NCI-H128 (cell line): ENCODE results near the gene EXOC1.
"Not testable (repeated sequence)": the region's sequence is repeated elsewhere in the genome, so short reads cannot be mapped to it uniquely, and the experiment has no call there.

Experiments used
- DNase-seq: peaks from one replicate; lab custom pipeline; 2025; ENCODE audit not compliant: unreplicated experiment; lab: John Stamatoyannopoulos, UW

EXOC1 gene

DNA sequence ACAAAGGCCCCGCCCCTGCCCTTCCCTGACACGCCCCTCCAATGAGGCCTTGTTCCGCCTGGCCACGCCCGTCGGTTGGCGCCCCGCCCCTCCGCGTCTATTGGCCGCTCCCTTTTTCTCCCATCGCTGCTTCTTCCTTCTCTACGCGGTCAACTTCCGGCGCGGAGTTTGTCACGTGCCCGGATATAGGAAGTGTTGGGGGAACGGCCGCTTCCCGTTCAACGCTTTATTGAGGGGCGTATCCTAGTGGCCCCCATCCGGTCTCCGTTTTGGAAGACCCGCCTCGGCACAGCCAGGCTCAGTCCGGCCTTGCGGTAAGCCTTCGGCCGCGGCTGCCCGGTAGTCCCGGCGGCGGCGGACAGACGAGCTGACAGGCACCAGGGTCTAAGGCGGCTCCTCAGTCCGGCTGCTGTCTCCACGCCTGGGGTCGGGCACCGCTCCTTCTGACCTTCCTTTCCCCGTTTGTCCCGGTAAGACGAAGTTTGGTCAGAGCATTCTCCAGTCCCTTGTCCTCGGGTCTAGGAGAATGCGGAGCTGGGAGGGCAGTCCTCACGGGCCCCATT, at the start of gene EXOC1:
TSS of gene EXOC1 (plus strand) at position 165 of the 563 bp plus-strand sequence. CDS start 4,676 bp downstream, outside the sequence.
- peak; percentile 84 for DNase-seq

DNA sequence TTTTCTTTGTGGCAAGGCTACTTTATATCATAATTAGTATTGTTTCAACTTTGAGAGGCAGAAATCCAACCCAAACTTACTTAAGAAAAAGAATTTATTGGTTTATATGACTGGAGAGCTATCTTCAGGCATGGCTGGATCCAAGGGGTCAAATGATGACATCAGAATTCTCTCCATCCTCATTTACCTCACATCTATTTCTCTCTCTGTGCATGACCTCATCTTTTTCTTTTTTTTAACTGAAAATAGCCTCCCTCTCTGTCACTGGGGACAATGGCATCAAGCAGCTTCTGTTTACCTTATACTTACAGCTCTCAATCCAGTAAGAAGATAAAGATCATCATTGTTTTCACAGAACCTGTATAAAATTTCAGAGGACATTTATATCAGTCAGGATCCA, 45.9 kb upstream of the EXOC1 start:
- no peak for DNase-seq

DNA sequence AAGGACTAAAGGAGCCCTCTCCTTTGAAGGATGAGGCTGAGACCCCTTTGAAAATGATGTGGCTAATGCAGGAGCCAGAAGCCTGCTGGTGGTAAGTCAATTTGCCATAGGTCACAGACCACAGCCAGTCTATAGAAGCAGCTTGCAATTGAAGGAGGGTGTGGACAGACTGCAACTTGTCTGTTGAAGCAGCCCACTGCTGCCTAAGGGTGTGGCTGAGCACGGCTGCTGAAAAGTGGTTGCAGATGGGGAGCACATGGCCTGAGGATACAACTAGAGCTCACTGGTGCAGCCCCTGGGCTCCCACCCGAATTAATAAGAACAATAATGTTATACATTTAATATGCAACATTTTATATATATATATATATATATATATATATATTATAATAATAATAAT, 45.3 kb upstream of the EXOC1 start:
- DNase-seq = no peak

DNA sequence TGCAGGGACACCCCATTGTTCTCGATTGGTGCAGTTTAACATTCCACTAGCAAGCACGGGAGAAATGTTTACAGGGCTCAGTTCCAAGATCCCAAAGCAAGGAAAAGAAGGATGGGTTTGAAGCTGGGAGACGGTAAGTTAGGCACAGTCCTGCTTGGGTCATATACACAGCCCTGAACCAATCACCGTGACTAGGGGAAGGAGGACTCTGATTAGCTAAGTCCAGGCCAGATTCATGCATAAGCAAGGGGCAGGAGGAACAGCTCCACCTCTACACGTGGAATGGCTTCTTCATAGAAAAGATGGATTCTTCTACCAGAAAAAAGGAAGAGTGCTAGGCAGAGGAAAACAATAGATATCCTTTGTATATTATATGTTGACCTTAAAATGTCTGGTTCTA, 44.8 kb upstream of the EXOC1 start:
- DNase-seq = no peak

- DNase-seq = no peak
Measured at GRCh38 chr4:55817691-55818090, 35.8 kb upstream of the EXOC1 start.

DNA sequence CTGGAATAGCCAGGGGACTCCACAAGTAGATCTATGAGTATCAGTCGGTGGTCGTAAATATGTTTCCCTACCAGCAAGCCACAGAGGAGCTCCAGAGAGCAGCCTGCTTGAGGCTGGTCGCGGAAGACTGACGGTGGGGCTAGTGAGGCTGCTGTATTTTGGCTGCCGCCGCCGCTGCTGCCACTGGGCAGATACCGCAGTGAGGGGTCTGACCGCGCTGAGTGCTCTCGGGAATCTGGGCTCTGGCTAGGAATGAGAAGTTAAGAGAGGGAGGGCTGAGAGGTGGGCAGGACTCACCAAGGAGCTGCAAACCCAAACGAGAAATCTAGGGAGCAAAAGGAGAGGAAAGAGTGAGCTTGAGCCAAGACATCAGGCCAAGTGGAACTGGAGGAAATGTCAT, 33.8 kb upstream of the EXOC1 start, which contains the start of gene EXOC1L:
TSS of gene EXOC1L (plus strand) at position 157 of the 400 bp plus-strand sequence. CDS start at position 394, 237 bp downstream.
- no peak for DNase-seq

DNA sequence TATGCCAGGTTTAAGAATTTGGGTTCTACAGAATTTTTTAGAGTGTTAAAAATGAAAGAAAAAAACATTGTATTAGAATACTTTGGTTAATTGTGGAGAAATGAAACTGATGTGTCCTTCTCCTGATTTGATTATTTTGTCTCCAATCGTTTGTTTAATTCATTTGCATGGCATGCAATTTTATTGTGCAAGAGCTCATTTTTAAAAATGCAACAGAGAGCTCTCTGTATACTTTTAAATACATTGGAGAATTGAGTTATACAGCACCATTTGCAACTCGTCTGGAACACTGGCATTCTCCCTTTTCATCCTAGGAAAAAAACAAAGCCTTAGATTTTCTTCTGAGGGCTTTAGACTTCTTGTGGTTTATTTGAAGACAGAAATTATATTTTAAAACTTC, 33.2 kb upstream of the EXOC1 start:
- DNase-seq = no peak

DNA sequence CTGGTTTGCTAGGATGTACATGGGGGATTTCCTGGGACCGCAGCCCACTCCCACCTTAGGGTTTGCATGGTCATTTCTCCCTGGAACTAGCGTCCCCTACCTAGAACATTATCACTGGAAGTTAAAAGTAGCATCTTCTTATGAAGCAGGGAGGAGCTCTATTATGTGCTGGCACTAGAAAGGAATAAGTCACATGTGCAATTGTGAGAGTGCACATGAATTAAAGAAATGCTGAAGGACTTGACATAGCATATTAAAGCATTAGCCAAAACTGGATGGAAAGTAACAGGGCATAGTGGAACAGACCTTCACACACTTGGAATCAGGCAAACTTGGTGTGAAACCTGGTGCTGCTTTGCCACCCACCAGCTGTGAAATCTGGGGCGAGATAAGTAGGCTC, 31.1 kb upstream of the EXOC1 start:
- DNase-seq = no peak

GRCh38 chr4:55824865-55825264, 28.6 kb upstream of the EXOC1 start:
- DNase-seq = no peak

GRCh38 chr4:55826986-55827385, 26.5 kb upstream of the EXOC1 start:
- DNase-seq = no peak

- no peak for DNase-seq
Measured at GRCh38 chr4:55827582-55827981, 25.9 kb upstream of the EXOC1 start.

DNA sequence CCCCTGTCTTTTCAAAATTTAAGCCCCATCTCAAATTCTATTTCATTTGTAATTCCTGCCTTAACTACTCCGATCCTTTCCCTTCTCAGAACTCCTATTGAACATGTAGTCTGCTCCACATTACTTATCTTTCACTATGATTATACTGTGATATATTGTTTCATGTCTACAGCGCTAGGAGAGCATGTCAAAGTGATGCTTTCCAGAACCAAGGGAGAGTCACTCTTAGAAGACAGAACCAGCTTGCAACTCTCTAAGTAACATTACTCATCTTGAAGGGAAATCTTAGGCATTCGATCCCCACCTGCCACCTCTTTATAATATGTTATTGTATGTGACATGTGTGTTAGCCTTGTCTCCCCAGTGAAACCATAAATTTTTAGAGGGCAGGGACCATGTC, 23.4 kb upstream of the EXOC1 start:
- no peak for DNase-seq

DNA sequence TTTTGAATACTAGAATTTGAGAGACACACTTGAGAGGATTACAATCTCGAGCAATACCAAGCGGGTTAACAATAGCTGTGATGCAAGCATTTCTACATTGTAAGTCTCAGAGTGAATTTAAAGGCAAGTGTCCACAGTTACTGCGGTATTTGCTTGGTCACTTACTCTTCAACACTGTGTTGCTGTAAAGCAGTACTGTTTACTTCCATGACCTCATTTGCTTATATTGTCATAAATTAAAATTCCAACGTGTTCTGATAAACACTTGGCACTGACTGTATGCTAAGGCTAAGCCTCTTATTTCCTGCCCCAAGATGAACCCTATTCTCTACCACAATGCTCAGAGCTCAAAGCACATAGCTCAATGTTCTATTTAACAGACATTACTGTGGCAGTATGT, 22.7 kb upstream of the EXOC1 start:
- DNase-seq = no peak

DNA sequence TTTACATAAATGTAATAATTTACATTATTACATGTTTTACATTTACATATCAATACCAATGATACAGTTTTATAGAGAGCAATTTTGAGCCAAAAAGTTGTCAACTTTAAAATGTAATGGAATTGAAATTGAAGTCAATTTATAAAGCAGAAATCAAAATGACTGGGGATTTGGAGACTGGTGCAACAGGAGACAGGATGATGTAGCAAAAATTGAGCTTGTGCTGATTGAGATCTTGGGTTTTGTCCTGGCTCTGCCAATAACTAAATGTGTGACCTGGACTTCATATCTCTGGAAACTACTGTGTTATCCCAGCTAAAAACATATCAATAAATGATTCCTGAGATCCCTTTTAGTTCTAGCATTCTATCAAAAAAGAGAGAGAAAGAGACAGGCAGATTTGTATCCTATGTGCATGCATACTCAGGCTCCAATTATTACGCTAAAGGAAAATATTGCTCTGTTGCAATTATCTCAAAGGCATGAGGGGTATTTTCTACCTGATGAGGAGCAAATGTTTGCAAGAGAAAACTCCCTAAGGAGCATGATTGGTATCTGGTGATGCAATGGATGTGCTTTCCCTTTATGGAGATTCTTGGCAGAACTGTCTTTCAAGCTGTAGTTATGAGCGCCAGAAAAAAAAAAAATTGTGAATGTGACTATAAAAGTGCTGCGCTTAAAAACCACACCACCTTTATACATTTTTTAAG, 19.2 kb upstream of the EXOC1 start:
- DNase-seq = no peak

DNA sequence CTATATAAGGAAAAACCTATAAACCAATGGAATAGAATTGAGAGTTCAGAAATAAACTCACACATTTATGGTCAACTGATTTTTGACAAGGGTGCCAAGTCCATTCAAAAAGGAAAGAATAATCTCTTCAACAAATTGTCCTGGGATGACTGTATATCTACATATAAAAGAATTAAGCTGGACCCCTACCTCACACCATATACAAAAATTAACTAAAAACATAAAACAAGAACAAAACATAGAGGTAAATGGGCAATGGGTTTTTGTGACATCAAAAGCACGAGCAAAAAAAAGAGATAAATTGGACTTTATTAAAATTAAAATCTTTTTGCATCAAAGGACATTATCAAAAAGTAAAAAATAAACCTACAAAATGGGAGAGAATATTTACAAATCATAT, 15.5 kb upstream of the EXOC1 start:
- no peak for DNase-seq

DNA sequence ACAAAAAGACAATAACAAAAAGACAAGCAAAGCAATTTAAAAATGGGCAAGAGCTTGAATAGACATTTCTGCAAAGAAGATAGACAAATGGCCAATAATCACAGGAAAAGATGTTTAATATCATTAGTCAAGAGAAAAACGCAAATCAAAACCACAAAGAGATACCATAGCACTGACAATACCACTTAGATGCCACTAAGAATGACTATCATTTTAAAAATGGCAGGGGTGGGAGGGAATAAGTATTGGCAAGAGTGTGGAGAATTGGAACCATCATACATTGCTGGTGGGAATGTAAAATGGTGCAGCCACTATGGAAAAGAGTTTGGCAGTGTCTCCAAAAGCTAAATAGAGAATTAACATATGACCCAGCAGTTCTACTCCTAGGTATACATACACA, 15.1 kb upstream of the EXOC1 start:
- DNase-seq = no peak

GRCh38 chr4:55838952-55839351, 14.5 kb upstream of the EXOC1 start:
- no peak for DNase-seq

DNA sequence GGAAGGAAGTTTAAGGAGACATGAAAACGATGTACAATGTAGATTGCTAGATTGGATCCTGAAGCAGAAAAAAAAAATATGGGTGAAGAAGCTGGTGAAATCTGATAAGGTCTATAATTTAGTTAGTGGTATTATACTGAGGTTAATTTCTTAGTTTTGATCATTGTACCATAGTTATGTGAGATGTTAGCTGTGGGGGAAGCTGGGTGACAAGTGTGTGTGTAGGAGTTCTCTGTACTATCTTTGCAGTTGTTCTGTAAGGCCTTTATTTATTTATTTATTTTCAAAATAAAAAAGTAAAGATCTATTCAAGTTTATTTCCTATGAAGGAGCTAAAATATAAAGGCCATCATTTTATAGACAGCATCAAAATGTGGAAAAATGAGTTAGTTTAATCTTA, 12.5 kb upstream of the EXOC1 start:
- DNase-seq = no peak

DNA sequence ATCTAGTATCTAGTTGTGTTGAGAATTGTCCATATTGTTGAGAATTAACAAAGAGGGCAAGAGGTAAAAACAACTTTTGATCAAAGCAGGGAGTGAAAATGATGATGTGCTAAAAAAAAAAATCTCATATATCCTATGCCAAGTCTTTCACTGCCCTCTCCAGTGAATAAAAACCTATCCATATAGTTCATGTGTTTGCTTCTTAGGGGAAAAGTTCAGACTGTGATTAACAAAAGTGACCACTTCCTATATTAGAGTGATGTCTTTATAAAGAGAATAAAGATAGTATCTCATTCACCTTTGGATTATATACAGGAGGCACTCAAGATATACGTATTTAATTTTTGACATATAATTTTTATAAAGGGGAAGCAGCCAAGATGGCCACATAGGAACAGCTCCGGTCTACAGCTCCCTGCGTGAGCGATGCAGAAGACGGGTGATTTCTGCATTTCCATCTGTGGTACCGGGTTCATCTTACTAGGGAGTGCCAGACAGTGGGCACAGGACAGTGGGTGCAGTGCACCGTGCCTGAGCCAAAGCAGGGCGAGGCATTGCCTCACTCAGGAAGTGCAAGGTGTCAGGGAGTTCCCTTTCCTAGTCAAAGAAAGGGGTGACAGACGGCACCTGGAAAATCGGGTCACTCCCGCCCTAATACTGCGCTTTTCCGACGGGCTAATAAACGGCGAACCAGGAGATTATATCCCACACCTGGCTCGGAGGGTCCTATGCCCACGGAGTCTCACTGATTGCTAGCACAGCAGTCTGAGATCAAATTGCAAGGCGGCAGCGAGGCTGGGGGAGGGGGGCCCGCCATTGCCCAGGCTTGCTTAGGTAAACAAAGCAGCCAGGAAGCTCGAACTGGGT, 11.8 kb upstream of the EXOC1 start:
- not testable (repeated sequence) for DNase-seq

DNA sequence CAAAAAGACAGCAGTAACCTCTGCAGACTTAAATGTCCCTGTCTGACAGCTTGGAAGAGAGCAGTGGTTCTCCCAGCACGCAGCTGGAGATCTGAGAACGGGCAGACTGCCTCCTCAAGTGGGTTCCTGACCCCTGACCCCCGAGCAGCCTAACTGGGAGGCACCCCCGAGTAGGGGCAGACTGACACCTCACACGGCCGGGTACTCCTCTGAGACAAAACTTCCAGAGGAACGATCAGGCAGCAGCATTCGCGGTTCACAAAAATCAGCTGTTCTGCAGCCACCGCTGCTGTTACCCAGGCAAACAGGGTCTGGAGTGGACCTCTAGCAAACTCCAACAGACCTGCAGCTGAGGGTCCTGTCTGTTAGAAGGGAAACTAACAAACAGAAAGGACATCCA, 11.1 kb upstream of the EXOC1 start:
- DNase-seq = not testable (repeated sequence)

- no peak for DNase-seq
Measured at GRCh38 chr4:55849724-55850123, 3.7 kb upstream of the EXOC1 start.

- DNase-seq = no peak
Measured at GRCh38 chr4:55851885-55852284, 1.6 kb upstream of the EXOC1 start.
